GM12891 (cell line): ENCODE results near the gene NTSR2.
"Not testable (repeated sequence)": the region's sequence is repeated elsewhere in the genome, so short reads cannot be mapped to it uniquely, and the experiment has no call there.

Experiments used
- DNase-seq: peaks from one replicate; pipeline ENCODE4 v3.0.0; 2011; ENCODE audit warnings: low spot score; ENCODE audit not compliant: insufficient read length
- FAIRE-seq: peaks from 2 replicates; lab custom pipeline; 2011; peaks lifted over from hg19 to GRCh38; lab: Jason Lieb, UNC
- PAX5 ChIP-seq: IDR thresholded peaks from 2 replicates; pipeline ENCODE4 v1.6.1; 2011; ENCODE audit warnings: low read length, moderate library complexity, mild to moderate bottlenecking; ENCODE audit not compliant: insufficient read depth, severe bottlenecking
- POLR2A ChIP-seq: IDR thresholded peaks from 2 replicates; pipeline ENCODE4 v1.6.1; 2011; ENCODE audit warnings: low read depth, low read length, control low read depth
- POLR2AphosphoS5 ChIP-seq: IDR thresholded peaks from 2 replicates; pipeline ENCODE4 v1.6.1; 2011; ENCODE audit warnings: low read depth, low read length, control low read depth
- POU2F2 ChIP-seq: IDR thresholded peaks from 2 replicates; pipeline ENCODE4 v1.6.1; 2011; ENCODE audit warnings: low read depth, mild to moderate bottlenecking, control low read depth, low read length, moderate library complexity
- SPI1 ChIP-seq: IDR thresholded peaks from 2 replicates; pipeline ENCODE4 v1.6.1; 2011; ENCODE audit warnings: low read depth, low read length, control low read depth
- TAF1 ChIP-seq: IDR thresholded peaks from 2 replicates; pipeline ENCODE4 v1.6.1; 2011; ENCODE audit warnings: low read depth, low read length, control low read depth

NTSR2 gene

DNA sequence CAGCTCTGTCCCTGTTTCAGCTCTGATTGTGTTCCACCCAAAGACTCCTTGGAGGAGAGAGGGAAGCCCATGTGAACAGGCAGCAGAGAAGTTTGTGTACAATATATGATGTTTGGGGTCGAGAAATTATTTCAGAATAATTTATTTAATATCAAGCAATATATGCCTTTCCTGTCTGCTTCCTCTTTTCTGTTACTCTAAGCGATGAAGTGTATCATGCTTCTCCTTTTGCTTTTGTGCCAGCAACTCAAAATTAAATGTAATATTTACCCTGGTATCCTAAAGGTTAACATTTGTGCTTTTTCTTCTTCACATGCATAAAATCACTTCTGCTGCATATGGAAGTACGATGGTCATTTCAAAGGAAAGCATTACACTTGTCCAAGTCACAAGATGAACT, 2.4 kb upstream of the NTSR2 start:
- FAIRE-seq = no peak
- TF ChIP-seq POLR2AphosphoS5 = no peak
- TF ChIP-seq PAX5 = no peak
- no peak for TF ChIP-seq POU2F2
- no peak for TF ChIP-seq TAF1
- no peak for TF ChIP-seq SPI1
- TF ChIP-seq POLR2A = no peak
- DNase-seq = no peak

DNA sequence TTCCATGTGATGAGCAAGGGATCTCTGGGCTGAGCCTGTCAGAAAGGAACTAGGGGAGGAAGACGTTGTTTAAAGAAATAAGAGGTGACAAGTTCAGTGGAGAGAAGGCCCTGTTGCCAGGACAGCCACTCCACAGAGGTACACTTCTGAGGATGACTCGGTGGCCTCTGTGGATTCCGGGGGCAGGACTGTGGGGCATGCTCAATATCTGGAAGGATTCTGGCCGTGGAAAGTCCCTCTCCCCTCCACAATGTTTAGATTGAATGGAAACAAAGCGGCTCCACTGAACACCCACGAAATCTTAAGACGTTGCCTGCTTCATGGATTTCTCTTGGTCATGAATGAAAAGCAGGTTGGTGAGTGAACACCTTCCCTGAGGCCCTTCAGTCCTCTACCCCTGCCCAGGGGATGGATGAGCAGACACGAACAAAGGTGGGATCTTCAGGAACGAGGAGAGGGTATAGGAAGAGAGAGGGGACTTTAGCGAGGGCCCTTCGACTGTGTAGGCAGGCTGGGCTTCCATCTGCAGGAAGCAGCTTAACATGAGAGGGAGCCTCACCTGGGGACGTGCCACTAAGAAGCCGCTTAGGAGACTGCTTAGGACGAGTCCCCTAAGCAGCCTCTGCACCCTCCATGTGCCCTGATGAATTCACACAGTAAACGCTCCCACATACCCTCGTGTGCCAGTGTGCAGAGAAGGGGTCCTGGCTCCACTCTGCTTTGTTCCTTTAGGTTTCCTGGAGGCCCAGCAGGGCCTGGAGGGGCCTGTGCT, 1.9 kb downstream of the NTSR2 start:
- FAIRE-seq = no peak

DNA sequence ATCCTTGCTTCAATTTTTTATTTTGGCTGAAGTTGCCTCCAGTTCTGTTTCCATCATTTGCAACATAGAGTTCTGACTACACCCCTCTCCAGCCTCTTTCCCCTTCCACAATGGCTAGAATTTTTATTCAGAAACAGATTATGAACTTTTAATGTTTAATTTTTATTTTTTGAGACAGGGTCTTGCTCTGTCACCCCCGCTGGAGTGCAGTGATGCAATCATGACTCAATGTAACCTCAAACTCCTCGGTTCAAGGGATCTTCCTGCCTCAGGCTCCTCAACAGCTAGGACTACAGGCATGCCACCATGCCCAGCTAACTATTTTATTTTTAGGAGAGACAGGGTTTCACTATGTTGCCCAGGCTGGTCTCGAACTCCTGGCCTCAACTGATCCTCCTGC, 2.8 kb downstream of the NTSR2 start:
- no peak for DNase-seq
- FAIRE-seq = no peak

More for the DNA sequence above, 1.9 kb downstream of the NTSR2 start:
- no peak for TF ChIP-seq TAF1
- no peak for TF ChIP-seq PAX5
- TF ChIP-seq SPI1 = no peak
- TF ChIP-seq POLR2AphosphoS5 = no peak
- no peak for DNase-seq

DNA sequence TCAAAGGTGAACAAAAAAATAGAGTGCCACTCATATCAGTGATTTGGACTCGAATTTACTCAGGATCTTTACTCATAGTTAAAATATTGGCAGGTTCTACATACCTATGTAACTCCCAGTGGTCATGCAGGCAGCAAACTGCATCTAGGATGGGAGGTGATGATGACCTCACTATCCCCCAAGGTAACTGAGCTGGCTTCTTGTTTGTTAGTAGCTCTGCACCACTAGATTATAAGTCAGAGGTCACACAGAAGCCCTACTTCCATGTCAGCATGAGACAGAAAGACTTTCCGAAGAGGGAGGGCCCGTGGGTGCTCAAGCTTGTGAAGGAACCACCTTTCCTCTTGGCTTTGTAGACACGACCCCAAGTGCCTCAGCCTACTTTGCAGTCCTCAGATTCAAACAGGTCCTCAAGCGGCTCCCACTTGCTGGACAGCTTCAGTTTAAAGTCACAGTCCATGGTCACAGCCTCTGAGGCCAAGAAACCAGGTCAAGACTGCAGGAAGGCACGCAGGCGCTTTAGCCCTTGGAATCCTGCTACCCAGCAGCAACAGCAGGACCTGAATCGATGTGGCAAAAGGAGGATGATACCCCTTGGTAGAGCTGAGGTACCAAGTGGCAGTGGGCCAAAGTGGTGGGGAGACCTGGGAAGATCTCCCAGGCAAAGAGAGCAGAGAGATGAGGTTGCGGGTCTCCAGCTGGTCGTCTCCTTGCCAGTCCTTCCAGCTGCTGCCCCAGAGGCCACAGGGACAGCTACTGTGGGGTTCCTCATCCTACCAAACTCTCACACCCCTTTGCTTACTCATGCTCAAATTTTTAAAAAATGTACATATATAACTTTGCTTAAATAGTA, 4.3 kb downstream of the NTSR2 start:
- TF ChIP-seq TAF1 (no peak), POU2F2 (no peak), PAX5 (no peak), POLR2A (no peak), POLR2AphosphoS5 (no peak), SPI1 (no peak)
- DNase-seq (no peak), FAIRE-seq (no peak)

More for the DNA sequence above, 2.8 kb downstream of the NTSR2 start:
- TF ChIP-seq POU2F2 (no peak), PAX5 (no peak), SPI1 (no peak)

DNA sequence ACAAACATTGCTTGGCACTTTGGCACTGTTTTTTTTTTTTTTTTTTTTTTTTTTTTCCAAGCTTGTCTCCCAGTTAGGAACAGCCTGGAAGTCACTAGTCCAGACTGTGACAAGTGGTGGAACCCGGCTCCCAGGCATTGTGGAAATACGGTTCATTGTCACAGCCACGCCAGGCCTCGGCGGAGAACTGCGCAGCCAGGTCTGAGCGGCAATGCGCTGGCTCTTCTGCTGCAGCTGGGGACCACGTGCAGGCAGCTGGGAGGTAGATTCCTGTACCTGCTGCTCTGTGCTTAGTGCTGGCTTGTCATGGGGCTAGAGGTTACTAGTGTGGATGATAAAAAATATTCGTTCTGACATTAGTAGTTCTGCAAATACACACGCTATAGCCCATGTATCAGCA, 5.0 kb downstream of the NTSR2 start:
- DNase-seq (no peak), FAIRE-seq (no peak)
- TF ChIP-seq SPI1 (no peak), POLR2A (no peak), POU2F2 (no peak), TAF1 (no peak), PAX5 (no peak), POLR2AphosphoS5 (no peak)

DNA sequence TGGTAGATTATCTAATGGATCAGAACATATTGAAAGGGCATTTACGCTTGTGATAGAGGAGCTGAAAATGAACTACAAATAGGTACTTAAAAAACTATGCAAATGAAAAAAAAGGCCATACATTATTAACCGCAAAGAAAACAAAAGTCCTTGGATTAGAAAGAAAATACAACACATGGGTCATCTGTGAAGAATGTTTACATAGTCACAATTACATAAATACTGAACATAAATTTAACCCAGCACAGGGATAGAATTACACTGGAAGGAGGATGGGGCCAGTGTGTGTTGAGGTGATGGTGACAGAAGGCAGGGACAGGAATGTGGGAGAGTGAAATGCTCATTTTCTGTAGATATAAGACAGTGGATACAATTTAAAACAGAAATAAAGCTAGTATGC, 6.6 kb downstream of the NTSR2 start:
- DNase-seq (no peak), FAIRE-seq (no peak)
- no peak for TF ChIP-seq SPI1
- no peak for TF ChIP-seq PAX5
- TF ChIP-seq POLR2AphosphoS5 = no peak
- TF ChIP-seq POU2F2 = no peak
- TF ChIP-seq POLR2A = no peak
- TF ChIP-seq TAF1 = no peak

DNA sequence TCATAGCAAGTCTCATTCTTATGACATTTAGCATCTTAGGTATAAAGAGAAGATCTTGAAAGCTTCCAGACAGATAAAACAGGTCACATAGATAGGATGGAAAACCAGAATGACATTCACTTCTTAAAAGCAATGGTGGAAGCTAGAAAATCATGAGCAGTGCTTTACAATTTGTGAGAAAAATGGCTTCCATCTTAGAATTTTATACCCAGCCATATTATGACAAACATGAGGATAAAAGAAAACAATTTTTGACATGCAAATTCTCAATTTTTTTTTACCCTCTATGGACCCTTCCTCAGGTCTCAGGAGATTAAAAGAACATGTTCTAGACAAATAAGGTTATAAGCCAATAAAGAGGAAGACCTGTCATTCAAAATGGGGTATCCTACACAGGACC, 7.1 kb downstream of the NTSR2 start:
- FAIRE-seq = no peak
- TF ChIP-seq POU2F2 = no peak
- TF ChIP-seq PAX5 = no peak
- TF ChIP-seq TAF1 = no peak
- no peak for TF ChIP-seq POLR2A
- TF ChIP-seq SPI1 = no peak
- no peak for TF ChIP-seq POLR2AphosphoS5
- no peak for DNase-seq

DNA sequence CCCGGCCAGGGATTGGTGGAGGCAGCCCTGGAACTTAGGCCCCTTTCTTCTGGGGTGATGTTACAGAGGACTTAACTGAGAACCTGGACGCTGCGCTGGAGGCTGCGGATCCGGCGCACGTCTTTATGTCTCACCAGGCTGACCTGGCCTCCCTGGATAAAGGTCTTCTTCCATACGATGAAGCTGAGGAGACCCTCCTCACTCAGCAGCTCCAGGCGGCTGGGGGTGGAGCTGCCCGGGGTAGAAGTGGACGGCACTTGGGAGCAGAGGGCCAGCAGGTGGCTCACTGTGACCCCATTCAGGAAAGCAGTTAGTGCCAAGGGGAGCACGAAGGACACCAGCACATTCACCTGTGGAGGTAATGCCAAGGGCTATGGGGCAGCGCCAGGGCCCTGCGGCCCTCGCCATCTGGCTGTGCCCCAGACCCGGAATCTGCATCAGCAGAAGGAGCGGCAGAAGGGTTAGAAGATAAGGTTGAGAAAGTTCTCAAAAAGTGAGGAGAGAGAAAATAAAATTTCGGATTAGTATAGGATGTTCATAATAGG, 8.0 kb downstream of the NTSR2 start:
- no peak for FAIRE-seq
- no peak for DNase-seq
- no peak for TF ChIP-seq POLR2A
- TF ChIP-seq PAX5 = no peak

DNA sequence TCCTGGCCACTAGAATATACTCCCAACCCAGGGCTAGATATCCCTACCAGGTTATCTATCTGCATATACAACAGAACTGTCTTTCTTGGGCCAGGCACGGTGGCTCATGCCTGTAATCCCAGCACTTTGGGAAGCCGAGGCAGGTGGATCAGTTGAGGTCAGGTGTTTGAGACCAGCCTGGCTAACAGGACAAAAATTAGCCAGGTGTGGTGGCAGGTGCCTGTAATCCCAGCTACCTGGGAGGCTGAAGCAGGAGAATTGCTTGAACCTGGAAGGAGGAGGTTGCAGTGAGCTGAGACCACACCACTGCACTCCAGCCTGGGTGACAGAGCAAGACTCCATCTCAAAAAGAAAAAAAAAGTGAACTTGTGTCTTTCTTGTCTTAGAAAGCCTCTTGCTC, 9.6 kb downstream of the NTSR2 start:
- FAIRE-seq, DNase-seq: not testable (repeated sequence)

DNA sequence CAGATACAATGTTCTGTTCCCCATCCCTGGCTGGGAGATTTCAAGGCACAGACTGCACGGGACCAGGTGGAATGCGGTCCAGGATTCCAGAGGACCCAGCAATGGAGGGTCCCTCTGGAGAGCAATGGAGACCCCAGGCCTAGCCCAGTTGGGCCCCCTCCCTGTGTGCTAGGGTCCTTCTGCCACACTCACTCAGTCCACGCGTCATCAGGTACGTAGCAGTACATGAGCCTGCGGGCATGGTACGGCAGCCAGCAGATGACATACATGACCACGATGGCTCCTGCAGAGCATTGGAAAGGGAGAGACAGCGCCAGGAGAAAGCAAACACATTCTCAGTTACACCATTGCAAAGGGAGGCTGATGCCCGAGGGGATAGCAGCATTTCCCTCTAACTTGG, 10.1 kb downstream of the NTSR2 start:
- DNase-seq (no peak), FAIRE-seq (no peak)
- no peak for TF ChIP-seq POLR2AphosphoS5
- TF ChIP-seq PAX5 = no peak
- no peak for TF ChIP-seq TAF1
- TF ChIP-seq POU2F2 = no peak
- no peak for TF ChIP-seq SPI1
- TF ChIP-seq POLR2A = no peak
